Left cardiac atrium (tissue), 4 donors: Measurements from ENCODE around the gene PROSER1. TPM values are rescaled to one million over a fixed set of nuclear protein-coding genes. Genes with fewer than 3 reads are reported as not detected.

Experiments used
- ATAC-seq, 2 donors: fragments of 200-7000 bp; cut with Tn5 transposase; one replicate each; pipeline ENCODE4 v1.9.1; 2020; ENCODE audit warnings: mild to moderate bottlenecking in 2 of 2, moderate library complexity in 2 of 2
- DNase-seq: peaks from one replicate; pipeline ENCODE4 v3.0.0-alpha.2; 2020
- intact Hi-C, 2 donors: fragments of 100-400 bp; cut with DNase I; formaldehyde crosslinking; loops; one replicate each; pipeline versions ENCODE4 v1.14.1 to v1.15.1; 2022 to 2023
- total RNA-seq, 2 donors: library from RNA; stranded (reverse); fragmentation: NEBNext Ultra II Directional; extraction: Animal tissue kit (Norgen Biotek cat#: 25700); gene quantifications; one replicate each; pipeline ENCODE4 v1.2.1, GENCODE V29; 2021
- donor health status: DM: no; HTN: yes; CAD: no.
- donor health status: DM: no; HTN: yes; CAD: no; lungs with severe emphysema.
- donor health status: DM: yes; HTN: yes; CAD: no.
- donor health status: Dilated cardiomyopathy.

The PROSER1 gene
- total RNA-seq, 2 donors from 2014 or later, result 11.3 to 15.4 TPM

DNA sequence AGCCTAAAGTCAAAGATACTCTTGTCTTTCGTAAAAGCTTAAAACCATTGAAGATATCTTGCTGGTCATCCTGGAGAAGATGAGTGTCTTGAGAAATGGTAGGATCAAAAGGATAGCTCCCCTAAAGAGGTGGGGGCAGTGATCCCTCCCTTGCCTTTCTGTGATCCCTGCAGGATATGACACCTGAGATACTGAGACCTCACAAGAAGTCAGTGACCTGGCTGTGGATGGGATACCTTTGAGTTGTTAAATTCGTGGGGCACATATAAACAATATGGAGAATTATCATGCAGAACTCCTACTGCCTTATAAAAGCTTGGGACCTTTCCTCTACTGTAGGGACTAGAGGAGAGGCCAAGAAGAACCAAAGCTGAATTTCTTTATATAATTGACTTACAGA lies 68.7 kb downstream of the PROSER1 start:
- ATAC-seq, result no peak

DNA sequence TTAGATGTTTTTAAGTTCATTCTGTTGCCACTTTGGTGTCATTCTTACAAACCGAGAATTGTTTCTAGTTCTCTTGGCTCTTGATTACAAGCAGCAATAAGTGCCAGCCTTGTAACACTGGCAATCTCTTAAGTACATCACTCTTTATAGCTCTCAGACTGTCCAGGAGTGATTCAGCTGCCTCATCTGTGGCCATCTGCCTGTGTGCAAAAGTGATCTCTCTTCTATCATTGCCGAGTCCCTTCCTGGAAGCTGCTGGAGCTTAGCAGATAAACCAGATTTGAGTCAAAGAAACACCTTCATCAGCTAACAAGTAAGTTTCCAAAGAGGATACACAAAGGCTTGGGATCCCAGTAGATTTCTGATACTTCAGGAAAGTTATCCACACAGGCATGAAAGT lies 70.4 kb downstream of the PROSER1 start:
- no peak for ATAC-seq
- intact Hi-C loops, result no loop called here
- DNase-seq, result no peak

More for the DNA sequence above, 68.7 kb downstream of the PROSER1 start:
- no peak for DNase-seq
- intact Hi-C loops, result no loop called here

DNA sequence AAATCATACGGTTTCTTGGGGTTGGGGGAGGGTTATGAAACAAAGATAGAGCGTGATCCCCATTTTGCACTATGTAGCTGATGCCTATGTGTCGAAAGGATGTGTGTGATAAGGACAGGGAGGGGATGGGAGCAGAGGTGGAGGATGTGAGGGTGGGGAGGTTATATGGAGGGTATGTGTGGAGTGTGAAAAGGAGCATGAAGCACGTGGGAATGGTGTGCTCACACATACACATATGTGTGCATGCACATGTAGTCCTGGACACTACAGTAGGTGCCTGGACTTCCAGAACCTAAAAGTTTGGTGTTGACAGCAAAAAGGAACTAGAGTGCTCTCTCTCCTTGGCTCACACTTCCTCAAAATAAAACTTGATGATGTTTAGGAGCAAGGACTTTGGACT lies 72.6 kb downstream of the PROSER1 start:
- ATAC-seq, result no peak
- DNase-seq, result no peak
- intact Hi-C loops, result no loop called here

DNA sequence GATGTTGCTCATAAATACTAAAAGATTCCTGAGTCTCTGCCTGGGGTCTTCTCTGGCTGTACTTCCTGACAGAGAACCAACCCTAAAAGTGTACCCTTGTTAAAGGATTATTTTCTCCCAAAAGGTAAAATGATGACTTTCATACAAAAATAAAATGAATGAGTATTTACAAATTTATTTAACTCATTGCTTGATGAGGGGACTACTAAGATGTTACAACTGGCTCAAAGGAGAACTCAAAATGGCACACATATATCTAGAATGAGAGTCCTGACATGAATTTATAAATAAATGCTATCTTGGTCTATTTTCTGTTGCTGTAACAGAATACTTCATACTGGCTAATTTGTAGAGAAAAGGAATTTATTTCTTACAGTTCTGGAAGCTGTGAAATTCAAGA lies 77.7 kb downstream of the PROSER1 start:
- no peak for DNase-seq
- intact Hi-C loops, result no loop called here
- no peak for ATAC-seq

Other genes with a start within 250 kb of the PROSER1 start
- gene STOML3, start 47.3 kb downstream of the PROSER1 start, total RNA-seq, result not detected
- gene NHLRC3, start 367 bp upstream of the PROSER1 start, total RNA-seq, result 10 to 100 TPM; 12.2 to 16.1 TPM